ENCODE data around the gene MED9. TPM values are rescaled to one million over a fixed set of nuclear protein-coding genes. Genes with fewer than 3 reads are reported as not detected.

MED9 gene
- total and polyA plus RNA-seq, 2 of the 8 experiments (the other 6 are each of a cell fraction or from before 2014, with no cell fraction given): 15.8 to 19.7 TPM

GRCh38 chr17:17511293-17511741, 34.5 kb downstream of the MED9 start:
- Histone ChIP-seq H2BK5ac (ENCODE audit: low read depth, low read length) (no peak overlapping the region), H3K27me3 (replicated peaks in 1 of 4; ENCODE audit: control insufficient read depth in 3 of 4, extremely low read depth in 1 of 4, insufficient read depth in 3 of 4, low read length in 3 of 4) (no peaks in the 10 kb centered on the region), H3K9ac (replicated peaks in 1 of 4; ENCODE audit: extremely low read depth in 1 of 4, low read depth in 3 of 4, low read length in 3 of 4) (no peak overlapping the region), H3K79me2 (ENCODE audit: control insufficient read depth in 1 of 2, insufficient read depth in 2 of 2, low read length in 2 of 2) (no peaks in the 10 kb centered on the region), H4K91ac (replicated peaks; ENCODE audit: insufficient read length, low read length) (no peak overlapping the region), H3K14ac (ENCODE audit: insufficient read length) (no peak overlapping the region), H3K56ac (replicated peaks; ENCODE audit: insufficient read length, low read depth, low read length) (no peak overlapping the region), H3K23ac (ENCODE audit: insufficient read length) (no peak overlapping the region), H2AK5ac (ENCODE audit: low read depth, low read length) (no peak overlapping the region), H3K27ac (ENCODE audit: low read depth, low read length) (no peak overlapping the region), H3K4me3 (ENCODE audit: extremely low read depth in 1 of 4, insufficient read depth in 2 of 4, low read depth in 3 of 4, low read length in 4 of 4) (no peak overlapping the region), H3K36me3 (ENCODE audit: control insufficient read depth in 2 of 4, insufficient read depth in 4 of 4, low read length in 3 of 4) (no peaks in the 10 kb centered on the region), H3K4me1 (replicated peaks in 1 of 4; ENCODE audit: control insufficient read depth in 3 of 4, insufficient read depth in 4 of 4, low read length in 3 of 4) (peaks cover 4 to 21% (median 12%) of the 10 kb centered on the region in 4 experiments), H3K9me3 (ENCODE audit: insufficient read depth in 2 of 2, low read depth in 1 of 2, low read length in 1 of 2) (no peaks in the 10 kb centered on the region), H2AFZ (ENCODE audit: low read length) (no peak overlapping the region), H3K4me2 (ENCODE audit: insufficient read depth in 1 of 2, low read depth in 2 of 2, low read length in 2 of 2) (no peak overlapping the region), H3K18ac (ENCODE audit: extremely low read depth, low read length) (no peak overlapping the region), H4K20me1 (replicated peaks in 1 of 2; ENCODE audit: control insufficient read depth in 1 of 2, insufficient read depth in 2 of 2, low read length in 2 of 2) (peaks cover 0 to 2% of the 10 kb centered on the region in 2 experiments), H3K79me1 (ENCODE audit: low read depth, low read length) (no peaks in the 10 kb centered on the region), H4K5ac (ENCODE audit: insufficient read length, low read depth, low read length) (no peak overlapping the region), H3K23me2 (ENCODE audit: low read depth, low read length) (peaks cover 2% of the 10 kb centered on the region; the same call in 1 of the 2 replicates), H2BK15ac (ENCODE audit: low read length) (no peak overlapping the region), H2BK20ac (ENCODE audit: low read length) (no peak overlapping the region), H2BK12ac (ENCODE audit: low read depth, low read length) (no peak overlapping the region), H4K8ac (ENCODE audit: extremely low read depth, insufficient read depth, low read length) (peak overlapping the region; percentile 14; the same call in 1 of the 2 replicates), H3K4ac (replicated peaks; ENCODE audit: insufficient read length, low read depth, low read length) (no peak overlapping the region), H2BK120ac (replicated peaks; ENCODE audit: low read depth, low read length) (no peak overlapping the region)
- 80% methylated on average over 8 of the region's 12 CpGs; no CpG with 5 or more reads in 1 of the 2 experiments for WGBS, 2 experiments (ENCODE audit: extremely low coverage in 1 of 2, insufficient coverage in 1 of 2, insufficient read length in 1 of 2, insufficient replicate concordance in 2 of 2, low coverage in 1 of 2, low lambda C conversion rate in 2 of 2, missing lambda C conversion rate in 1 of 2)
- ChIA-PET CTCF (ENCODE audit: partially characterized antibody) (interaction anchor here (0.7 to 4.4 kb wide), 12 partner anchors 11 to 156 kb away, joined by 3 to 47 read pairs (median 4); partner anchors contain the start of gene RASD1), POLR2A (ENCODE audit: partially characterized antibody) (interaction anchor here (3.0 kb wide), 1 partner anchor 15 kb away, joined by 26 read pairs; the partner anchor contains the start of gene RASD1)
- FAIRE-seq (no peak), DNase-seq (ENCODE audit: low read depth in 1 of 2, low spot score in 2 of 2) (no peak)
- no peak for TF ChIP-seq CHD2 (IDR thresholded peaks at IDR 0.05; ENCODE audit: low read length)
- TF ChIP-seq KDM5A (IDR thresholded peaks at IDR 0.05; ENCODE audit: low read length): no peak
- no peak for TF ChIP-seq SIRT6 (IDR thresholded peaks at IDR 0.05; ENCODE audit: low read length)
- TF ChIP-seq SUZ12 (IDR thresholded peaks at IDR 0.05; ENCODE audit: low read length): no peak
- TF ChIP-seq CBX5 (IDR thresholded peaks at IDR 0.05; ENCODE audit: low read depth, low read length): no peak
- TF ChIP-seq TAF7 (optimal IDR thresholded peaks at IDR 0.05; ENCODE audit: borderline replicate concordance, low read depth, low read length): no peak
- TF ChIP-seq ATF3 (IDR thresholded peaks at IDR 0.05; ENCODE audit: insufficient read depth, low read depth, low read length): no peak
- TF ChIP-seq ZNF274 (IDR thresholded peaks at IDR 0.05; ENCODE audit: borderline replicate concordance, extremely low read depth, low read length): no peak
- TF ChIP-seq RXRA (IDR thresholded peaks at IDR 0.05; ENCODE audit: insufficient read depth, low read depth, low read length): no peak
- TF ChIP-seq NANOG (IDR thresholded peaks at IDR 0.05; ENCODE audit: insufficient read depth, low read depth, low read length, poor library complexity, severe bottlenecking): no peak
- no peak for TF ChIP-seq YY1 (IDR thresholded peaks at IDR 0.05; ENCODE audit: low read depth, low read length)
- no peak for TF ChIP-seq JUND (IDR thresholded peaks at IDR 0.05; ENCODE audit: low read length)
- TF ChIP-seq GTF2F1 (IDR thresholded peaks at IDR 0.05; ENCODE audit: borderline replicate concordance, low read depth, low read length): no peak
- no peak for TF ChIP-seq SP1 (IDR thresholded peaks at IDR 0.05; ENCODE audit: low read depth, low read length)
